Chondrocyte (in vitro differentiated cells): ENCODE results near the gene KCND3. TPM values are rescaled to one million over a fixed set of nuclear protein-coding genes. Genes with fewer than 3 reads are reported as not detected.

ENCODE experiments used
- DNase-seq: peaks from one replicate; pipeline ENCODE4 v3.0.0; 2021; ENCODE audit warnings: mixed read lengths, low spot score
- H3K27ac Mint-ChIP-seq: one replicate; pipeline ENCODE4 v1.8.0; 2021; ENCODE audit warnings: mild to moderate bottlenecking, moderate library complexity, mixed read lengths; ENCODE audit not compliant: unreplicated experiment
- H3K27me3 Mint-ChIP-seq: 2 replicates; pipeline ENCODE4 v1.8.0; 2021; ENCODE audit warnings: low read depth, mixed read lengths
- H3K36me3 Mint-ChIP-seq: 2 replicates; pipeline ENCODE4 v1.8.0; 2021; ENCODE audit warnings: low read depth, mixed read lengths
- H3K4me1 Mint-ChIP-seq: 2 replicates; pipeline ENCODE4 v1.8.0; 2021; ENCODE audit warnings: low read depth, mild to moderate bottlenecking, mixed read lengths
- H3K4me3 Mint-ChIP-seq: one replicate; pipeline ENCODE4 v1.8.0; 2021; ENCODE audit warnings: mild to moderate bottlenecking, moderate library complexity, mixed read lengths; ENCODE audit not compliant: unreplicated experiment
- H3K9me3 Mint-ChIP-seq: 2 replicates; pipeline ENCODE4 v1.8.0; 2021; ENCODE audit warnings: low read depth, mixed read lengths
- total RNA-seq: library from RNA; stranded (reverse); gene quantifications from 3 replicates; pipeline ENCODE4 v1.2.1, GENCODE V29; 2021
- TF ChIP-seq, protein P1 (sequence below): fragments of 200-600 bp; sonication (generic); IDR thresholded peaks from 2 replicates; pipeline ENCODE4 v1.5.0; 2021; ENCODE audit warnings: antibody characterized with exemption, mild to moderate bottlenecking, moderate library complexity

Gene KCND3
- total RNA-seq, 1 donor from 2014 or later = 0.99 TPM

- TF ChIP-seq, protein P1, sequence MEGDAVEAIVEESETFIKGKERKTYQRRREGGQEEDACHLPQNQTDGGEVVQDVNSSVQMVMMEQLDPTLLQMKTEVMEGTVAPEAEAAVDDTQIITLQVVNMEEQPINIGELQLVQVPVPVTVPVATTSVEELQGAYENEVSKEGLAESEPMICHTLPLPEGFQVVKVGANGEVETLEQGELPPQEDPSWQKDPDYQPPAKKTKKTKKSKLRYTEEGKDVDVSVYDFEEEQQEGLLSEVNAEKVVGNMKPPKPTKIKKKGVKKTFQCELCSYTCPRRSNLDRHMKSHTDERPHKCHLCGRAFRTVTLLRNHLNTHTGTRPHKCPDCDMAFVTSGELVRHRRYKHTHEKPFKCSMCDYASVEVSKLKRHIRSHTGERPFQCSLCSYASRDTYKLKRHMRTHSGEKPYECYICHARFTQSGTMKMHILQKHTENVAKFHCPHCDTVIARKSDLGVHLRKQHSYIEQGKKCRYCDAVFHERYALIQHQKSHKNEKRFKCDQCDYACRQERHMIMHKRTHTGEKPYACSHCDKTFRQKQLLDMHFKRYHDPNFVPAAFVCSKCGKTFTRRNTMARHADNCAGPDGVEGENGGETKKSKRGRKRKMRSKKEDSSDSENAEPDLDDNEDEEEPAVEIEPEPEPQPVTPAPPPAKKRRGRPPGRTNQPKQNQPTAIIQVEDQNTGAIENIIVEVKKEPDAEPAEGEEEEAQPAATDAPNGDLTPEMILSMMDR = no peak
- no peaks in the 10 kb centered on the region for H3K9me3 Mint-ChIP-seq
- peaks cover 21% of the 10 kb centered on the region for H3K4me1 Mint-ChIP-seq
- peak overlapping the region; percentile 100 for H3K27ac Mint-ChIP-seq
- DNase-seq = no peak
- H3K36me3 Mint-ChIP-seq = peaks cover 6% of the 10 kb centered on the region
- peak overlapping the region; percentile 99 for H3K4me3 Mint-ChIP-seq
- no peaks in the 10 kb centered on the region for H3K27me3 Mint-ChIP-seq
Measured at GRCh38 chr1:111756124-111756513, 233.3 kb downstream of the KCND3 start.

GRCh38 chr1:111755331-111756123 lies 233.9 kb downstream of the KCND3 start, which contains the start of gene DDX20:
Gene DDX20 (plus strand): TSS chr1:111755901. CDS start chr1:111755925, 24 bp downstream.
- TF ChIP-seq, protein P1 = peak; percentile 97
- Mint-ChIP-seq H3K27me3 (no peaks in the 10 kb centered on the region), H3K9me3 (no peaks in the 10 kb centered on the region), H3K27ac (peak within 1 kb of the TSS; percentile 100), H3K4me3 (peak within 1 kb of the TSS; percentile 99), H3K4me1 (peaks cover 21% of the 10 kb centered on the region), H3K36me3 (peaks cover 2% of the 10 kb centered on the region)
- no peak for DNase-seq

- Mint-ChIP-seq H3K27me3 (no peaks in the 10 kb centered on the region), H3K9me3 (no peaks in the 10 kb centered on the region), H3K27ac (peak overlapping the region; percentile 100), H3K4me1 (peaks cover 21% of the 10 kb centered on the region), H3K36me3 (peaks cover 2% of the 10 kb centered on the region), H3K4me3 (peak overlapping the region; percentile 99)
- DNase-seq = no peak
- TF ChIP-seq, protein P1 = no peak
Measured at GRCh38 chr1:111754984-111755330, 234.5 kb downstream of the KCND3 start.

DNA sequence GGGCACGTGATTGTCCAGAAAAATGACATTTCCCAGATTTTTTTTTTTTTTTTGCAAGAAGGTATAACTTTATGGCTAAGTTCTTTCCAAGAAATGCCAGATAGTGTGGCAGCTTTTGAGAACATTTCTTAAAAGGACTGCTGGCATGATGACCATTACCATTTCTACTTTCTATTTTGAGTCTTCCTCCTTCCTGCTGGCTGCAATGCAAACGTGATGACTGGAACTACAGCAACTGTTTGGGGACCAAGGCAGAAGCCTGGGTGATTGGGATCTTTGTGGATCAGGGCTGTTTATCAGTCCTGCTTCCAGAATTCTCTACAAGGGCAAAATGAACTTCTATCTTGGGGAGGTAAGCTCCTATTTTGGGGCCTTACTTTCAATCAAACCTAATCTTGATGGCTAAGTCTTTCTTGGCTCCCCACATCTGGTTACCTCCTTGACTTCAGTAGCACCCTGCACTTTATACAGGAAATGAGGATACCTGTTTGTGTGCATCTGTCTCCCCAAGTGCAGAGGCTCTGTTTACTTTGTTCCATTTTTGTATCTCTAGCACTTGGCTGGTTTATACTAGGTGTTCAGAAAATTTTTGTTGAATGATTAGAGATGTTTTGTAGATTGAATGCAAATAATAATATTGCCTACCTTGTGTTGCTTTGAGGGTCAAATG lies 237.4 kb downstream of the KCND3 start:
- H3K4me3 Mint-ChIP-seq = no peak overlapping the region
- no peaks in the 10 kb centered on the region for H3K36me3 Mint-ChIP-seq
- no peak overlapping the region for H3K27ac Mint-ChIP-seq
- DNase-seq = no peak
- TF ChIP-seq, protein P1 = no peak
- H3K4me1 Mint-ChIP-seq = peaks cover 16% of the 10 kb centered on the region
- no peaks in the 10 kb centered on the region for H3K27me3 Mint-ChIP-seq
- H3K9me3 Mint-ChIP-seq = no peaks in the 10 kb centered on the region

DNA sequence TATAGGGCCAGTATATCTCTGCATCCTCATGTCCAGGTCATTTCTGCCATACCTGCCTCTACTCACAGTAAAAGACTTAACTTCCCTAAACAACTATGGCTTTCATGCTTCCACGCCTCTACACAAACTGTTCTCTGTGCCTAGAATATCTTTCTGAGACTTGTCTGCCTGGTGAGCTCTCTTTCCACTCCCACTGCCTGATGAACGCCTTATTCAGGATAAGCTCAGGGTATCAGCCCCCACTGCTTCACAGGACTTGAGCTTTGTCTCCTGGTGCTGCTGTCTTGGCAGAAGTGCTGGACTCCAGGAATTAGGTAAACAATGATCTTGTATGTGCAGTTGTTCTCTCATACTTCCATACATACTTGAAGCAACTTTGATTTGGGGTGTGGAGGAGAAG lies 238.6 kb downstream of the KCND3 start:
- Mint-ChIP-seq H3K4me3 (no peak overlapping the region), H3K36me3 (no peaks in the 10 kb centered on the region), H3K27ac (no peak overlapping the region), H3K4me1 (peaks cover 8% of the 10 kb centered on the region), H3K9me3 (no peaks in the 10 kb centered on the region), H3K27me3 (no peaks in the 10 kb centered on the region)
- DNase-seq = no peak
- TF ChIP-seq, protein P1 = no peak
